Non-pigmented ciliary epithelial cell (primary cell): ENCODE measurements around the gene TCF7L2.
A peak's percentile ranks its signal among the peaks of the same experiment; 100 is the strongest.

Experiments
- DNase-seq: peaks from one replicate; pipeline ENCODE4 v3.0.0-alpha.2; 2010; ENCODE audit warnings: low read depth

TCF7L2 gene

DNA sequence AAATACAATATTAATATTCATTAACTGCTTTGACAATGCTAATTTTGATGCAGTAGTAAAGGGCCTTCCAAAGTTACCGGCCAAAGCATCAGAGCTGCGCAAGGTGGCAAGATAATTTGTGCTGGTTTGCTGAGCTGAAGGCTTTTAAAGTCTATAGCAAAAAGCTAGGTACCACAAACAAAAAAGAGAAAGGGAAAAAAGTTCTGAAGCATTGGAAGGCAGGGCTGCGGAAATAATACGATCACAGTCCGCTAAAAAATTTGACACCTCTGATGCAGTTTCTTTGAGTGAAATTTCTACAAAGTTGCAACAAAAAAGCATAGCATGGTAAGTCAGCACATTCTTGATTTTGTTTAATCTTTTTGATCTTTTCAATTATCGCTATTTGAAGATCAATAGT lies 175.6 kb downstream of the TCF7L2 start:
- no peak for DNase-seq

GRCh38 chr10:113126229-113127201 lies 176.5 kb downstream of the TCF7L2 start:
- no peak for DNase-seq

DNA sequence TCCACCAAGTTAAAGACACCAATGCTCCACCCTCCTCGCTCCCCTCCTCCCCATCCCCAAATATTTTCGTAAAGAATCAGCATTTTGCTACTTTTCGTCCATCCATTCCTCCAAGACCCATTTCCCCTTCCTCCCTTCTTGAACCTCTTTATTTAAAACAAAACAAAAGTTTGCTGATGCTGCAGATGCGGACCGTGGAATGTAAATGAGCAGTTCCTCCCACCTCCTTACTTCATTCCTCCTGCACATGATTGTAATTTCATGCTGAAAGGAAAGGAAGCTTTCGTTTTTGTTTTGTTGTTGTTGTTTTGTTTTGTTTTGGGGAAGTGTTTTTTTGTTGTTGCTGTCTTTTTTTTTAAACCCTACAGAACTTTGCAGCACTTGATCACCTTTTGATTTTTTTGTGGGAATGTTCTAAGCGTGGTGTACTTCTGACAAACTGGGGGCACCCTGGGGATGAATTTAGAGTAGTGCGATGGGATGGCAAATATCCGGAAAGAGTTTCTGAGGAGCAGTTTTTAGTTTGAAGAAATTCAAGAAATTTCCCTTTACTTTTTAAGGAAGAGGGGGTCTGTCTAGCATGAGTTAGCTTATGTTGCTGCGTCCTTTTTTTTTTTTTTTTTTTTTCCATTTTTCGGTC lies 177.3 kb downstream of the TCF7L2 start:
- DNase-seq, result no peak

GRCh38 chr10:113127901-113128283 lies 177.8 kb downstream of the TCF7L2 start:
- DNase-seq, result no peak

DNA sequence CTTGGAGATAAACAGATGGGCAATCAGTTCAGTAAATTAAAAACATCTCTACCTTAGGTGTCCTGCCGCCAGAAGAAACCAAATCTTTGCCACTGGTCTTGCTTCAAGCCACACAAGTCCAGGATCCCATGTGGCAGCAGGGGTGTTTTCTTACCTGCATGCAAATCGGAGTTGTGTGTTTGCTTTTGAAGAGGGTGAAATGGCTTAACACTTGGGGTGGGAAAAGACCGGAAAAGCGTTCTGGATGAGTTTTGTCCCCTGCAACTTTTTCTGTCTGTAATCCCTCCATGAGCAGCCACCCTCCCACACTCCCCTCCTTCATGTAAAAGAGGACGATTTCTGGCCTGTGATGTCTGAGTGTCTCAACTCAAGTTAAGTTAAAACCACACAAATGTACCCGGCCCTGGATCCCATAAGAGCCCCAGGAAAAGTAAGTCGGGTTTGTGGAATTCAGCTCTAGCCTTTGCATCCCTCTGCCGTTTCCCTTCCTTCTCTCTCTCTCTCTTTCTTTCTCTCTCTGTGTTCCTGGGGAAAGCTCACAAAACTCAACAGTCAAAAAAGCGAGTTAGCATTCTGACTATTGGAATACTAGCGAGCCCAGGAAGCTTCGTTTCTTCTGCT lies 178.5 kb downstream of the TCF7L2 start:
- no peak for DNase-seq

GRCh38 chr10:113129117-113129516 lies 179.1 kb downstream of the TCF7L2 start:
- no peak for DNase-seq

DNA sequence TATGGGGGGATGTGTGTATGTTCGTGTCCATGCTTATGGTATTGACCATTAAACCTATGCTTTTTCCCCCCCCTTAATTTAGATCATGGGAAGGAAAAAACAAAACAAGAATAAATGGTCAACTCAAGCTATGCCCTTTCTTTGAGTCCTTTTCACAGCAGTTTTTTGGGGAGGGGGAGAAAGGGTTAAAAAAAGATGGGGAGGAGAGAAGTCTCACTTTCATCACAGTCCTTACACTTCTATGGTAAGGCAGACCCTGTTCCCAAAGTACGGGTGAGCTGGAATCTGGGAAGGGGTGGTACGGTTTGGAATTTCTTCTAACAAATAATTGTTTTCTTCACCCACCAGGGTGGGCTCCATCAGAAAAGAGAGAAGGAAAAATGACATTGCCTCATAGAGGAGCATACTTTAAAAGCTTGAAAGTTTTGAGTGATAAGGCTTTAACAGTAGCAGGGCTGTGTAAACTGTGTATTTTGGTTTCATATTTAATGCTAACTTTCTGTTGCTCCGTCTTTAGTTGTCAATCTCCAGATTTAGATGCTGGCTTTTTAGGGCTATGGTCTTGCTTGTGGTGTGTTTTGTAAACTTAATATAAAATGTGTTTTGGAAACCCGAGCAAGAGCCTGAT lies 180.1 kb downstream of the TCF7L2 start:
- DNase-seq, result no peak

- DNase-seq, result peak; percentile 49
These were observed 181.7 kb downstream of the TCF7L2 start for GRCh38 chr10:113131613-113132261.

DNA sequence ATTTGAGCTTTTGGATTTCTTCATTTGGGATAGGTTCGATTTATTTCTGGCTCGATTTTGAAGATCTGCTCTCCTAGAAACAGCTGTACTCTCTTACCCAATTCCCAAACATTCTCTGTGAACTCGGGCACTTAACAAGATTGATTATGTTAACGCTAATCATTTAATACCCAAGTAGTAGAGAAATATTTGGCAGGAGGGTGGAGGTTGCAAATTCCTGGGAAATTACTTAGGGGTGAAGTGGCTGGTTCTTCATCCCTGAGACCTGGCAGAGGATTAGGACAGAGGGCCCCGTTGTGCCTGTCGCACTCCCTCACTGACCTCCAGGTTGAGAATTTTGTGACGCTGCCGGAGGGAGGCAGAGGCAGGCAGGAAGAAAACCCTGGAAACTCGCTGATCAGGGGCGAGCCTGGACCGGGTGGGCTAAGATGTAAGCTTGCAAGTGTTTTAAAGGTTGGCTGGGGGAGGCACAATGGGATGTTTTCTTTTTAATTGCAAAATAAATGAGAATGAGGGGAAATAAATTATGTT lies 182.6 kb downstream of the TCF7L2 start:
- DNase-seq, result no peak

GRCh38 chr10:113133497-113134115 lies 183.6 kb downstream of the TCF7L2 start:
- DNase-seq, result no peak

DNA sequence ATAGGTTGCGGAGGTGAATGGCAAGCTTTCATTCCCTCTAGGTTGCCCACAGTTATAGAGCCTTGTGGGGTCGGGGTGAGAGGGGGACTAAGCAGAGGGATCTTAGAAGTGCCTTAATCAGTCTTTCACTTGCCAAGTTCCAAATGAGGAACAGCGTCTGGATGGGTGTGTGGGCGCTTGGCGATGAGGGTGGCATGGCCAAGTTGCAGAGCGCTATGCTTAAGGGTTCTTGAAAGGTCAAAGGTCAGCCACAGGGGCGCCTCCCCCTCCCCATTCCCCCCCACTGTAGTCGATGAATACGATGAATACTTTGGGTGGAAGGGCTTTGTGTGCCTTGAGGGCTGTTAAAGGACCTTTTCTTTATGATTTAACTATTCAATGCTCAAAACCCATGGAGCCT lies 185.0 kb downstream of the TCF7L2 start:
- DNase-seq, result no peak

DNA sequence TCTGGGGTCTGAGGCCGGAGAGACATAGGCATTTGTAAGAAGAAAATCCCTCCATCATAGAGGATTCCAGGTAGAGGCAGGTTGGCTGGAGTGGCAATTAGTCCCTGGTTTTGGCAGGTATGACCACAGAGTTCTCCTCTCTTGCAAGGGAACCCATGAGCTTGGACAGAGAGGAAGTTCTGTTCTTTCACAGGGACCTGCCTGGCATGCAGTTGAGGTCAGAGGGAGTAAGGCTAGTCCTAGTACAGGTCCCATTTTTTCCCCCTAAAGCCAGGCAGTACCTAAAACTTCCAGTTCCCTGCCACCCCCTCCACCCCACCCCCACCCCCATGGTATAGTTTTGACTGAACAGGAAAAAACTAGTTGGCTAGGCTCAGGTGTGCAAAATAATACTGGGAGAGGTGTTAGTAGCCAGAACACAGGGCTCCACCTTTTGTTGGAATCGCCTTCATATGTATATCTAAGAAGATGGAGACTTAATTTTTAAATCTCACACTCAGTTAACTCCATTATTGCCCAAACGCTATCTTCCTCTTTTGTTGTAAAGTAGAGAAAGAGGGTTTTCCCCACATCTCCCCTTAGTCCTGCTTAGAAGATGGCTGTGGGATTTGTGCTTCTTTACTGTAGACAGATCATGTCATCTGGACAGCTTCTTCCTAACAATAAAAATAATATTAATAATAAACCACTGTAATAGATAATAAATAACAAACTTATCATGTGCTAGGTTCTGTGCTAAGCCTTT lies 188.1 kb downstream of the TCF7L2 start:
- DNase-seq, result no peak

DNA sequence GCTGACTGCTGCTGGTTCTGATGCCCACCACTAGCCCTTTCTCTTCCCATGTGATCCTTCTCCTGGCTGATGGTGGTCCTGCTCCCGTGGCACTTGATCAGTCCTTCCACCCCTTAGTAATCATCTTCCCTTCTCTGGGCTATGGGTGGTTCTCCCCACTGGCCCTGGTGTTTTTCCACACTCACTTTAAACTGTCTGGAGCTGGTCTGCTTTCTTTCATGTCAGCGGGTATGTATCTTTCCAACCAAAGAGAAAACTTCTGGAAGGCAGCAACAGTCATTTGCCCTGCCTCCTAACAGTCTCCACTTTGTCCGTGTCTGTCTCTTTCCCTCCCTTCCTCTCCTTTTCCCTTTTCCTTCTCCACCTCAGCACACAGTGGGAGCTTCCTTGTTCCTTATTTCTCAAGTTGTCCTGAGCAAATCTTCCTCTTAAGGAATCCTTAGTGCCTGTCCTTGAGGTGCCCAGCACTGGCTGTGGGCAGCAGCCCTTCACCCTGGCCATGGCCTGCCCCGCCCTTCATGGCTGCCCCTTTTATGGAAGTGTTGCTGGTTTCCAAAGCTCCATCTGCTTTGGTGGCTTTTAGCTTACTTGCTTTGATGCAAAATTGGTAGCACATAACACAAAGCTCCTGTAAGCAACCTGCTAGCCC lies 189.0 kb downstream of the TCF7L2 start:
- DNase-seq, result no peak

- DNase-seq, result no peak
These were observed 189.7 kb downstream of the TCF7L2 start for GRCh38 chr10:113139699-113140098.

- no peak for DNase-seq
These were observed 190.3 kb downstream of the TCF7L2 start for GRCh38 chr10:113140143-113141011.

- DNase-seq, result no peak
These were observed 192.7 kb downstream of the TCF7L2 start for GRCh38 chr10:113142601-113143362.

GRCh38 chr10:113144576-113144975 lies 194.5 kb downstream of the TCF7L2 start:
- no peak for DNase-seq
